GM04504 (cell line): Measurements from ENCODE around the gene OR1F1.
A peak's percentile ranks its signal among the peaks of the same experiment; 100 is the strongest.
"Not testable (repeated sequence)": the region's sequence is repeated elsewhere in the genome, so short reads cannot be mapped to it uniquely, and the experiment has no call there.

Experiments
- DNase-seq: peaks from one replicate; pipeline ENCODE4 v3.0.0-alpha.2; 2012; ENCODE audit warnings: low read depth

The OR1F1 gene

GRCh38 chr16:3150346-3151218 is 37.4 kb upstream of the OR1F1 start:
- DNase-seq = peak; percentile 88

GRCh38 chr16:3152027-3152276 is 36.1 kb upstream of the OR1F1 start:
- no peak for DNase-seq

GRCh38 chr16:3152277-3152990 is 35.6 kb upstream of the OR1F1 start:
- DNase-seq = peak; percentile 80

GRCh38 chr16:3152991-3153368 is 35.0 kb upstream of the OR1F1 start:
- no peak for DNase-seq

- no peak for DNase-seq
Observed at GRCh38 chr16:3155181-3155580, 32.8 kb upstream of the OR1F1 start.

- no peak for DNase-seq
Observed at GRCh38 chr16:3155972-3156371, 32.0 kb upstream of the OR1F1 start.

- DNase-seq = peak; percentile 83
Observed at GRCh38 chr16:3157229-3158025, 30.6 kb upstream of the OR1F1 start.

- no peak for DNase-seq
Observed at GRCh38 chr16:3158026-3158509, 29.9 kb upstream of the OR1F1 start.

GRCh38 chr16:3158510-3159314 is 29.3 kb upstream of the OR1F1 start:
- peak; percentile 62 for DNase-seq

- DNase-seq = no peak
Observed at GRCh38 chr16:3161235-3162018, 26.6 kb upstream of the OR1F1 start.

- no peak for DNase-seq
Observed at GRCh38 chr16:3164121-3164991, 23.6 kb upstream of the OR1F1 start.

- no peak for DNase-seq
Observed at GRCh38 chr16:3165111-3165822, 22.7 kb upstream of the OR1F1 start.

- DNase-seq = no peak
Observed at GRCh38 chr16:3166505-3166886, 21.5 kb upstream of the OR1F1 start.

GRCh38 chr16:3168729-3169128 is 19.3 kb upstream of the OR1F1 start:
- not testable (repeated sequence) for DNase-seq

- DNase-seq = no peak
Observed at GRCh38 chr16:3170440-3171180, 17.4 kb upstream of the OR1F1 start.

- DNase-seq = no peak
Observed at GRCh38 chr16:3171181-3171854, 16.7 kb upstream of the OR1F1 start.

- DNase-seq = no peak
Observed at GRCh38 chr16:3171855-3172593, 16.0 kb upstream of the OR1F1 start.
